HEK293T (cell line): Measurements from ENCODE around the gene SPAST.

Source experiments
- ARNT ChIP-seq: fragments of 450-650 bp; IDR thresholded peaks from 2 replicates; pipeline ENCODE4 v1.6.1; 2017; ENCODE audit warnings: mild to moderate bottlenecking
- BHLHE40 ChIP-seq: fragments of 450-650 bp; IDR thresholded peaks from 2 replicates; pipeline ENCODE4 v1.6.1; 2016; ENCODE audit warnings: mild to moderate bottlenecking, moderate library complexity, borderline replicate concordance
- CTBP1 ChIP-seq: fragments of 450-650 bp; IDR thresholded peaks from 2 replicates; pipeline ENCODE4 v1.6.1; 2016; ENCODE audit warnings: borderline replicate concordance
- ELF4 ChIP-seq: fragments of 450-650 bp; IDR thresholded peaks from 2 replicates; pipeline ENCODE4 v1.6.1; 2017; ENCODE audit warnings: antibody characterized with exemption
- FOXA1 ChIP-seq: fragments of 450-650 bp; IDR thresholded peaks from 2 replicates; pipeline ENCODE4 v1.6.1; 2016; ENCODE audit warnings: mild to moderate bottlenecking
- FOXK2 ChIP-seq: fragments of 450-650 bp; IDR thresholded peaks from 2 replicates; pipeline ENCODE4 v1.6.1; 2016; ENCODE audit warnings: mild to moderate bottlenecking
- FOXM1 ChIP-seq: fragments of 450-650 bp; IDR thresholded peaks from 2 replicates; pipeline ENCODE4 v1.6.1; 2017; ENCODE audit warnings: mild to moderate bottlenecking, borderline replicate concordance
- NFRKB ChIP-seq: fragments of 450-650 bp; IDR thresholded peaks from 2 replicates; pipeline ENCODE4 v1.6.1; 2016; ENCODE audit warnings: mild to moderate bottlenecking, moderate library complexity
- SP1 ChIP-seq: fragments of 450-650 bp; IDR thresholded peaks from 2 replicates; pipeline ENCODE4 v1.6.1; 2017
- SUZ12 ChIP-seq: fragments of 450-650 bp; IDR thresholded peaks from 2 replicates; pipeline ENCODE4 v1.6.1; 2016; ENCODE audit warnings: mild to moderate bottlenecking
- ZNF384 ChIP-seq: fragments of 450-650 bp; IDR thresholded peaks from 2 replicates; pipeline ENCODE4 v1.6.1; 2016

- TF ChIP-seq SUZ12 (no peak), NFRKB (no peak), ZNF384 (no peak), SP1 (no peak), ELF4 (no peak), FOXK2 (no peak), CTBP1 (no peak), FOXM1 (no peak), ARNT (no peak), FOXA1 (no peak), BHLHE40 (no peak)
These were observed 10.8 kb downstream of the SPAST start for GRCh38 chr2:32074134-32074506.
